ENCODE measurements around the gene TMEM114. TPM values are rescaled to one million over a fixed set of nuclear protein-coding genes. Genes with fewer than 3 reads are reported as not detected.
"Not testable (repeated sequence)": the region's sequence is repeated elsewhere in the genome, so short reads cannot be mapped to it uniquely, and the experiment has no call there.

Gene TMEM114
- polyA plus RNA-seq, 2 of the 4 experiments (the other 2 are of a cell fraction): not detected

DNA sequence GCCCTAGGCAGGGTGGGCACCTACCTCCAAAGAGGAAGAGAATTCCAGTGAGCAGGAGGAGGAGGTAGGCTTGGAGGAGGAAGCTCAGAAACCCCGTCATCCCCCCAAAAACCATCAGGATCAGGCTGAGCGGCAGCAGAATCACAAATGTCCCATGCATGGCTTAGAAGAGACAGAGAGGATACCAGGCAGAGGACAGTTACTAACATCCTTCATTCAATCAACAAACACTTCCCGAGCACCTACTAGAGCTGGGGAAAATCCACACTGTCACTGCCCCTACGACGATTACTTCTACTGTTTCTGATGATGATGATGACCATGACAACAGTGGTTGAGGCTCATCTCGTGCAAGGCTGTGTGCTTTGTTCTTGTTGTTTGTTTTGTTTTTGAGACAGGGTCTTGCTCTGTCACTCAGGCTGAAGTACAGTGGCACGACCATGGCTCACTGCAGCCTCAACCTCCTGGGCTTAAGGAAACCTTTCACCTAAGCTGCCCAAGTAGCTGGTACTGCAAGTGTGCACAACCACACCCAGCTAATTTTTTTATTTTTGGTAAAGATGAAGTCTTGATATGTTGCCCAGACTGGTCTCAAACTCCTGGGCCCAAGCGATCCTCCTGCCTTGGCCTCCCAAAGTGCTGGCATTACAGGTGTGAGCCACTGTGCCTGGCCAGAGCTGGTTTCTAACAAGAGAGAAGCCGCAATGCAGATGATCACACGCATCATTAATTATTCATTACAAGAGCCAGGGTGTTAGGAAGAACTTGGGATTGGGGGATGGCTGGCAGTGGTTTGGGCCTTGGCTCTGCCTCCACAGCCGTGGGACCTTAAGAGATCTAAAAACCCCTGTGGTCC lies 18.0 kb downstream of the TMEM114 start (continued):
- no peak for TF ChIP-seq FOSL2 (IDR thresholded peaks at IDR 0.05)
- TF ChIP-seq FOSL2 (CRISPR knock-in tag; IDR thresholded peaks at IDR 0.05): no peak
- no peak for TF ChIP-seq CBX2 (IDR thresholded peaks at IDR 0.05; ENCODE audit: borderline replicate concordance, low read depth)
- no peak for TF ChIP-seq HOXB13 (CRISPR knock-in tag; IDR thresholded peaks at IDR 0.05; ENCODE audit: low read depth)
- TF ChIP-seq RARB (CRISPR knock-in tag; IDR thresholded peaks at IDR 0.05): no peak

DNA sequence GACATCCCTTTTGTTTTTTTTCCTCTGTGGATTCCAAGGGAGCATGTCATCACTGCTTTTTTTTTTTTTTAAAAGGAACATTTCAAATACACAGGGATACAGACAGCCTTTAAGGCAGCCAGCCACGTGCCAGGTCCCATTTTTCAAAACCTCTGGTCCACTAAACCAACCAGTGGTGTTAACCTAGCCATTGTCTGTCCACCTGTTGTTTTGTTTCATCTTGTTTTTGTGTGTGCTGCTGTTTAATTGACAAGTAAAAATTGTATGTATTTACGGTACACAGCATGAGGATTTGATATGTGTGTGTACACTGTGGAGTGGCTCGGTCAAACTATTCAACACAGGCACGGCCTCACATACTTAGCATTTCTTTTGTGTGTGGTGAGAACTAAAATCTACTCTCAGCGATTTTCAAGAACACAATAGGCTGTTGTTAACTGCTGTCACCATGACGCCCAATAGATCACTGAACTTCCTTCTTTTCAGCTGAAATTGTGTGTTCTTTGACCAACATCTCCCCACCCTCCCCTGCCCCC lies 19.2 kb downstream of the TMEM114 start:
- Histone ChIP-seq H3K4me1 (peaks cover 10% of the 10 kb centered on the region; the same call in 2 of the 3 replicates), H3K27ac (no peak overlapping the region), H3K4me2 (peak overlapping the region; percentile 25; the same call in 1 of the 3 replicates), H3K4me3 (no peak overlapping the region), H3K9me3 (no peaks in the 10 kb centered on the region)
- DNase-seq (ENCODE audit: low read depth in 1 of 2, low spot score in 1 of 2) (peak in 1 of 2 experiments; percentile 19), FAIRE-seq (no peak), ATAC-seq (no peak)
- 21% methylated on average over 6 of the region's 6 CpGs for WGBS (ENCODE audit: missing lambda C conversion rate)
- ChIA-PET POLR2A (no interaction called here), CTCF (interaction anchor here (1.2 to 2.6 kb wide), 5 partner anchors 12 to 564 kb away, joined by 3 to 17 read pairs (median 4); no protein-coding TSS in a partner anchor)
- TF ChIP-seq, protein P1, sequence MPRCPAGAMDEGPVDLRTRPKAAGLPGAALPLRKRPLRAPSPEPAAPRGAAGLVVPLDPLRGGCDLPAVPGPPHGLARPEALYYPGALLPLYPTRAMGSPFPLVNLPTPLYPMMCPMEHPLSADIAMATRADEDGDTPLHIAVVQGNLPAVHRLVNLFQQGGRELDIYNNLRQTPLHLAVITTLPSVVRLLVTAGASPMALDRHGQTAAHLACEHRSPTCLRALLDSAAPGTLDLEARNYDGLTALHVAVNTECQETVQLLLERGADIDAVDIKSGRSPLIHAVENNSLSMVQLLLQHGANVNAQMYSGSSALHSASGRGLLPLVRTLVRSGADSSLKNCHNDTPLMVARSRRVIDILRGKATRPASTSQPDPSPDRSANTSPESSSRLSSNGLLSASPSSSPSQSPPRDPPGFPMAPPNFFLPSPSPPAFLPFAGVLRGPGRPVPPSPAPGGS (IDR thresholded peaks at IDR 0.05): no peak
- TF ChIP-seq, protein P2, sequence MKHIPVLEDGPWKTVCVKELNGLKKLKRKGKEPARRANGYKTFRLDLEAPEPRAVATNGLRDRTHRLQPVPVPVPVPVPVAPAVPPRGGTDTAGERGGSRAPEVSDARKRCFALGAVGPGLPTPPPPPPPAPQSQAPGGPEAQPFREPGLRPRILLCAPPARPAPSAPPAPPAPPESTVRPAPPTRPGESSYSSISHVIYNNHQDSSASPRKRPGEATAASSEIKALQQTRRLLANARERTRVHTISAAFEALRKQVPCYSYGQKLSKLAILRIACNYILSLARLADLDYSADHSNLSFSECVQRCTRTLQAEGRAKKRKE (CRISPR knock-in tag; IDR thresholded peaks at IDR 0.05; ENCODE audit: low read depth): no peak
- TF ChIP-seq FOSB (CRISPR knock-in tag; IDR thresholded peaks at IDR 0.05): no peak
- no peak for TF ChIP-seq FOSL2 (IDR thresholded peaks at IDR 0.05)
- 0 out of 2 replicates have a peak, but pooled peaks have one; percentile 5 for TF ChIP-seq FOSL2 (CRISPR knock-in tag; IDR thresholded peaks at IDR 0.05)
- no peak for TF ChIP-seq HOXB13 (CRISPR knock-in tag; IDR thresholded peaks at IDR 0.05; ENCODE audit: low read depth)

DNA sequence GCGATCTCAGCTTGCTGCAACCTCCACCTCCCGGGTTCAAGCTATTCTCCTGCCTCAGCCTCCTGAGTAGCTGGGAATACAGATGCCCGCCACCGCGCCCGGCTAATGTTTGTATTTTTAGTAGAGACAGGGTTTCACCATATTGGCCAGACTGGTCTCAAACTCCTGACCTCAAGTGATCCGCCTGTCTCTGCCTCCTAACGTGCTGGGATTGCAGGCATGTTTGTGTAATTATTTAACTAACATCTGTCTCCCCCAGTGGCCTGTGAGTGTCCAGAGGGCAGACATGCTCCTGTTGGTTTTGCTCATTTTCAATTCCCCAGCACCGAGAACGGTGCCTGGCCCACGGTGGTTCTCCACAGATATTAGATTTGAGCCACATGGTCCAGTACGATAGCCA lies 19.9 kb downstream of the TMEM114 start:
- 63% methylated on average over 12 of the region's 12 CpGs for WGBS (ENCODE audit: missing lambda C conversion rate)
- FAIRE-seq; H3K27ac ChIP-seq; DNase-seq (ENCODE audit: low read depth in 1 of 2, low spot score in 1 of 2); H3K9me3 ChIP-seq; ATAC-seq; H3K4me3 ChIP-seq; POLR2A ChIA-PET; H3K4me2 ChIP-seq: not testable (repeated sequence)
- peaks cover 10% of the 10 kb centered on the region; the same call in 2 of the 3 replicates for H3K4me1 ChIP-seq
- CTCF ChIA-PET: interaction anchor here (0.5 to 5.1 kb wide), 2 partner anchors 310 to 385 kb away, joined by 4 to 33 read pairs; partner anchors contain the start of gene LITAFD

DNA sequence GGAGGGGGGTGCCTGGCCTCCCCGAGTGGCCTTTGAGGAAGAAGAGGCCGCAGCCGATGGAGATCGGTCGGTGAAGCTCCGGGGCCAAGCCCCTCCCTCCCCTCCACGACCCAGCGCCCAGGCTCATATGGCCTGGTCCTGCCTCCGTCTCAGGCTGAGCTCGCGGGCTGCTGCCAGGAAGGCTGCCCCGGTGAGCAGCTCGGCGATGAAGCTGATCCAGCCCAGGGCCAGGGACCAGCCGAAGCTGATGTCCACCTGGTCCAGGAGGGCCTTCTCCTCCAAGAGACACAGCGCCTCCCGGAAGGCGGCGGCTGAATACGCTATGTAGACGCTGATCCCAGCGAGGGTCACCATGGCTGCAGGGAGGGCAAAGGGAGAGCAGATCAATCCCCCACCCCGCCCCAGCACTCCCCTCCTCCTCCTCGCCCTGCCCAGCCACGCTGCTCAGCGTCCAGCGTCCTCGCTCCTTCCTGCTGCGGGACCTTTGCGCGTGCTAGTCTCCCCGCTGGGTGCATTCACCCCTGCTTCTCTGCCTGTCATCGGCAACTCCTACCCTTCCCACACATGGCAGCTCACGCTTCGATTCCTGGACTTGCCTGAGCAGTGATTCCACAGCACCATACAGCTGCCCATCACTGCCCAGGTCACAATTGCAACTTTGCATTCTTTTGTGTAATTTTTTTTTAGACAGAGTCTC lies 20.5 kb downstream of the TMEM114 start:
- Histone ChIP-seq H3K4me3 (no peak overlapping the region), H3K9me3 (no peaks in the 10 kb centered on the region), H3K4me2 (no peak overlapping the region), H3K27ac (no peak overlapping the region), H3K4me1 (peaks cover 10% of the 10 kb centered on the region; the same call in 2 of the 3 replicates)
- ChIA-PET POLR2A (interaction anchor here (0.6 kb wide), 1 partner anchor 589 kb away, joined by 5 read pairs; no protein-coding TSS in a partner anchor), CTCF (interaction anchor here (0.6 to 5.1 kb wide), 11 partner anchors 12 to 339 kb away, joined by 3 to 33 read pairs (median 4); partner anchors contain the start of gene LITAFD)
- ATAC-seq (no peak), FAIRE-seq (no peak), DNase-seq (ENCODE audit: low read depth in 1 of 2, low spot score in 1 of 2) (no peak)
- TF ChIP-seq RNF2 (IDR thresholded peaks at IDR 0.05; ENCODE audit: borderline replicate concordance, low read depth): no peak
- TF ChIP-seq TFCP2L1 (CRISPR knock-in tag; IDR thresholded peaks at IDR 0.05): no peak
- no peak for TF ChIP-seq ZSCAN20 (CRISPR knock-in tag; IDR thresholded peaks at IDR 0.05)
- no peak for TF ChIP-seq ESRRA (IDR thresholded peaks at IDR 0.05; ENCODE audit: borderline replicate concordance, low read length)
- no peak for TF ChIP-seq TP53 (CRISPR knock-in tag; IDR thresholded peaks at IDR 0.05)
- 87% methylated on average over 29 of the region's 35 CpGs for WGBS (ENCODE audit: missing lambda C conversion rate)

Measured in A549 (cell line).